Activated naive CD8-positive, alpha-beta T cell treated with anti-CD3 and anti-CD28 coated beads for 36 hours (primary cell): ENCODE measurements around the gene NUDT8. TPM values are rescaled to one million over a fixed set of nuclear protein-coding genes. Genes with fewer than 3 reads are reported as not detected.

Experiments used
- DNase-seq: peaks from one replicate; pipeline ENCODE4 v3.0.0; 2021
- H3K27ac Mint-ChIP-seq: one replicate; pipeline ENCODE4 v1.8.0; 2022; ENCODE audit warnings: mild to moderate bottlenecking, moderate library complexity, mixed read lengths
- H3K27me3 Mint-ChIP-seq: one replicate; pipeline ENCODE4 v1.8.0; 2022; ENCODE audit warnings: mild to moderate bottlenecking, mixed read lengths
- H3K36me3 Mint-ChIP-seq: one replicate; pipeline ENCODE4 v1.8.0; 2021; ENCODE audit warnings: mild to moderate bottlenecking, mixed read lengths
- H3K4me1 Mint-ChIP-seq: one replicate; pipeline ENCODE4 v1.8.0; 2021; ENCODE audit warnings: mixed read lengths
- H3K4me3 Mint-ChIP-seq: one replicate; pipeline ENCODE4 v1.8.0; 2022; ENCODE audit warnings: mild to moderate bottlenecking, moderate library complexity, mixed read lengths
- H3K9me3 Mint-ChIP-seq: one replicate; pipeline ENCODE4 v1.8.0; 2022; ENCODE audit warnings: mixed read lengths
- total RNA-seq, 2 experiments: library from RNA; stranded (reverse); gene quantifications; one replicate each; pipeline ENCODE4 v1.2.3, GENCODE V29; 2021

NUDT8 gene
- total RNA-seq, 2 experiments from 2014 or later = 30.2 to 31.0 TPM

- Mint-ChIP-seq H3K4me1 (peaks cover 16% of the 10 kb centered on the region), H3K27me3 (peaks cover 11% of the 10 kb centered on the region), H3K36me3 (no peaks in the 10 kb centered on the region), H3K27ac (peak overlapping the region; percentile 74), H3K9me3 (no peaks in the 10 kb centered on the region), H3K4me3 (peak overlapping the region; percentile 76)
- no peak for DNase-seq
Measured at GRCh38 chr11:67615728-67616430, 13.9 kb downstream of the NUDT8 start.

GRCh38 chr11:67614730-67615714 lies 14.7 kb downstream of the NUDT8 start:
- peak overlapping the region; percentile 76 for H3K4me3 Mint-ChIP-seq
- peaks cover 11% of the 10 kb centered on the region for H3K27me3 Mint-ChIP-seq
- peaks cover 16% of the 10 kb centered on the region for H3K4me1 Mint-ChIP-seq
- peak; percentile 78 for DNase-seq
- no peaks in the 10 kb centered on the region for H3K36me3 Mint-ChIP-seq
- H3K27ac Mint-ChIP-seq = peak overlapping the region; percentile 95
- no peaks in the 10 kb centered on the region for H3K9me3 Mint-ChIP-seq

- peaks cover 11% of the 10 kb centered on the region for H3K27me3 Mint-ChIP-seq
- H3K27ac Mint-ChIP-seq = peak overlapping the region; percentile 95
- peak overlapping the region; percentile 74 for H3K4me3 Mint-ChIP-seq
- H3K4me1 Mint-ChIP-seq = peaks cover 19% of the 10 kb centered on the region
- peak; percentile 80 for DNase-seq
- H3K9me3 Mint-ChIP-seq = no peaks in the 10 kb centered on the region
- H3K36me3 Mint-ChIP-seq = peaks cover 3% of the 10 kb centered on the region
Measured at GRCh38 chr11:67613960-67614715, 15.6 kb downstream of the NUDT8 start.

- Mint-ChIP-seq H3K27ac (peak overlapping the region; percentile 95), H3K4me3 (peak overlapping the region; percentile 74), H3K4me1 (peaks cover 21% of the 10 kb centered on the region), H3K9me3 (no peaks in the 10 kb centered on the region), H3K36me3 (peaks cover 7% of the 10 kb centered on the region), H3K27me3 (peaks cover 11% of the 10 kb centered on the region)
- DNase-seq = no peak
Measured at GRCh38 chr11:67613313-67613959, 16.3 kb downstream of the NUDT8 start.

GRCh38 chr11:67612751-67613150 lies 17.0 kb downstream of the NUDT8 start:
- DNase-seq = no peak
- peaks cover 11% of the 10 kb centered on the region for H3K36me3 Mint-ChIP-seq
- peaks cover 27% of the 10 kb centered on the region for H3K4me1 Mint-ChIP-seq
- no peaks in the 10 kb centered on the region for H3K9me3 Mint-ChIP-seq
- H3K27ac Mint-ChIP-seq = peak overlapping the region; percentile 19
- no peak overlapping the region for H3K4me3 Mint-ChIP-seq
- peaks cover 8% of the 10 kb centered on the region for H3K27me3 Mint-ChIP-seq

- DNase-seq = no peak
- no peaks in the 10 kb centered on the region for H3K9me3 Mint-ChIP-seq
- H3K4me1 Mint-ChIP-seq = peaks cover 27% of the 10 kb centered on the region
- peaks cover 14% of the 10 kb centered on the region for H3K36me3 Mint-ChIP-seq
- no peak overlapping the region for H3K4me3 Mint-ChIP-seq
- peaks cover 2% of the 10 kb centered on the region for H3K27me3 Mint-ChIP-seq
- no peak overlapping the region for H3K27ac Mint-ChIP-seq
Measured at GRCh38 chr11:67611704-67612587, 17.8 kb downstream of the NUDT8 start.

- no peaks in the 10 kb centered on the region for H3K9me3 Mint-ChIP-seq
- H3K4me3 Mint-ChIP-seq = no peak overlapping the region
- peaks cover 14% of the 10 kb centered on the region for H3K36me3 Mint-ChIP-seq
- no peak overlapping the region for H3K27ac Mint-ChIP-seq
- no peaks in the 10 kb centered on the region for H3K27me3 Mint-ChIP-seq
- DNase-seq = no peak
- H3K4me1 Mint-ChIP-seq = peaks cover 27% of the 10 kb centered on the region
Measured at GRCh38 chr11:67611165-67611564, 18.6 kb downstream of the NUDT8 start.

- no peak for DNase-seq
- Mint-ChIP-seq H3K9me3 (no peaks in the 10 kb centered on the region), H3K4me1 (peaks cover 27% of the 10 kb centered on the region), H3K27ac (no peak overlapping the region), H3K36me3 (peaks cover 14% of the 10 kb centered on the region), H3K27me3 (no peaks in the 10 kb centered on the region), H3K4me3 (no peak overlapping the region)
Measured at GRCh38 chr11:67610302-67610868, 19.4 kb downstream of the NUDT8 start.

- no peak overlapping the region for H3K27ac Mint-ChIP-seq
- no peak overlapping the region for H3K4me3 Mint-ChIP-seq
- DNase-seq = no peak
- H3K27me3 Mint-ChIP-seq = no peaks in the 10 kb centered on the region
- H3K9me3 Mint-ChIP-seq = no peaks in the 10 kb centered on the region
- H3K36me3 Mint-ChIP-seq = peaks cover 14% of the 10 kb centered on the region
- peaks cover 21% of the 10 kb centered on the region for H3K4me1 Mint-ChIP-seq
Measured at GRCh38 chr11:67609316-67609715, 20.4 kb downstream of the NUDT8 start.

- H3K36me3 Mint-ChIP-seq = peaks cover 14% of the 10 kb centered on the region
- no peaks in the 10 kb centered on the region for H3K9me3 Mint-ChIP-seq
- peaks cover 15% of the 10 kb centered on the region for H3K4me1 Mint-ChIP-seq
- H3K27me3 Mint-ChIP-seq = no peaks in the 10 kb centered on the region
- H3K4me3 Mint-ChIP-seq = peak overlapping the region; percentile 94
- H3K27ac Mint-ChIP-seq = no peak overlapping the region
- DNase-seq = no peak
Measured at GRCh38 chr11:67608486-67608885, 21.3 kb downstream of the NUDT8 start.

GRCh38 chr11:67607507-67607906 lies 22.2 kb downstream of the NUDT8 start:
- no peak for DNase-seq
- Mint-ChIP-seq H3K27me3 (peaks cover 7% of the 10 kb centered on the region), H3K4me1 (peaks cover 11% of the 10 kb centered on the region)

GRCh38 chr11:67606492-67607295 lies 23.0 kb downstream of the NUDT8 start, which contains the start of gene NDUFV1:
NDUFV1 (plus strand) TSS chr11:67606936; CDS start chr11:67607005, 69 bp downstream.
- Mint-ChIP-seq H3K27ac (peak within 1 kb of the TSS; percentile 88), H3K27me3 (peaks cover 12% of the 10 kb centered on the region)
- DNase-seq = peak; percentile 98

More at GRCh38 chr11:67607507-67607906, 22.2 kb downstream of the NUDT8 start:
- no peaks in the 10 kb centered on the region for H3K9me3 Mint-ChIP-seq
- peak overlapping the region; percentile 88 for H3K27ac Mint-ChIP-seq
- peaks cover 14% of the 10 kb centered on the region for H3K36me3 Mint-ChIP-seq
- H3K4me3 Mint-ChIP-seq = peak overlapping the region; percentile 94

More at GRCh38 chr11:67606492-67607295, 23.0 kb downstream of the NUDT8 start, which contains the start of gene NDUFV1:
- Mint-ChIP-seq H3K9me3 (no peaks in the 10 kb centered on the region), H3K36me3 (peaks cover 14% of the 10 kb centered on the region), H3K4me1 (peaks cover 11% of the 10 kb centered on the region), H3K4me3 (peak within 1 kb of the TSS; percentile 94)
